Activated T-helper 2 cell treated with anti-CD3 and anti-CD28 coated beads, Interferon-gamma antibody, Interleukin-2, Interleukin-4, amounts not matched to agents 10 μg/mL and 5 μg/mL and 100 μg/mL, durations not matched to agents 14 hours and 24 hours and 36 hours (primary cell): ENCODE data around the gene NUDT16. TPM values are rescaled to one million over a fixed set of nuclear protein-coding genes. Genes with fewer than 3 reads are reported as not detected.
A peak's percentile ranks its signal among the peaks of the same experiment; 100 is the strongest.
"Not testable (repeated sequence)": the region's sequence is repeated elsewhere in the genome, so short reads cannot be mapped to it uniquely, and the experiment has no call there.

Experiments used
- DNase-seq: peaks from one replicate; pipeline ENCODE4 v3.0.0; 2021; ENCODE audit warnings: low spot score
- H3K27ac Mint-ChIP-seq: one replicate; pipeline ENCODE4 v1.8.0; 2021; ENCODE audit warnings: mixed read lengths
- H3K27me3 Mint-ChIP-seq: one replicate; pipeline ENCODE4 v1.8.0; 2021; ENCODE audit warnings: low read depth, mixed read lengths
- H3K36me3 Mint-ChIP-seq: one replicate; pipeline ENCODE4 v1.8.0; 2021; ENCODE audit warnings: low read depth, mixed read lengths
- H3K4me1 Mint-ChIP-seq: one replicate; pipeline ENCODE4 v1.8.0; 2021; ENCODE audit warnings: low read depth, mixed read lengths
- H3K4me3 Mint-ChIP-seq: one replicate; pipeline ENCODE4 v1.8.0; 2021; ENCODE audit warnings: low read depth, mild to moderate bottlenecking, moderate library complexity, mixed read lengths
- H3K9me3 Mint-ChIP-seq: one replicate; pipeline ENCODE4 v1.8.0; 2021; ENCODE audit warnings: mixed read lengths
- intact Hi-C: fragments of 100-400 bp; cut with micrococcal nuclease; formaldehyde crosslinking; loops from one replicate; pipeline ENCODE4 v1.15.1; 2023
- total RNA-seq: library from RNA; stranded (reverse); gene quantifications from 2 replicates; pipeline ENCODE4 v1.2.3, GENCODE V29; 2022

Gene NUDT16
- total RNA-seq, 1 donor from 2014 or later: 10.2 TPM

- H3K9me3 Mint-ChIP-seq, DNase-seq, H3K36me3 Mint-ChIP-seq, H3K27ac Mint-ChIP-seq: not testable (repeated sequence)
- Mint-ChIP-seq H3K4me1 (peaks cover 15% of the 10 kb centered on the region), H3K27me3 (peaks cover 20% of the 10 kb centered on the region), H3K4me3 (peak overlapping the region; percentile 0)
- intact Hi-C loops: loop anchor here (1.0 kb wide), 2 partner anchors 20 to 25 kb away; partner anchors contain the start of gene NUDT16
These were observed 20.5 kb upstream of the NUDT16 start for GRCh38 chr3:131361066-131361463.

GRCh38 chr3:131361464-131362421 lies 19.8 kb upstream of the NUDT16 start:
- Mint-ChIP-seq H3K27ac (no peak overlapping the region), H3K4me3 (peak overlapping the region; percentile 70), H3K27me3 (peaks cover 20% of the 10 kb centered on the region), H3K4me1 (peaks cover 15% of the 10 kb centered on the region), H3K36me3 (no peaks in the 10 kb centered on the region), H3K9me3 (no peaks in the 10 kb centered on the region)
- intact Hi-C loops: loop anchor here (1.0 kb wide), 2 partner anchors 20 to 25 kb away; partner anchors contain the start of gene NUDT16
- DNase-seq: no peak

- Mint-ChIP-seq H3K4me1 (peaks cover 15% of the 10 kb centered on the region), H3K9me3 (no peaks in the 10 kb centered on the region), H3K36me3 (no peaks in the 10 kb centered on the region), H3K4me3 (no peak overlapping the region), H3K27me3 (peaks cover 20% of the 10 kb centered on the region), H3K27ac (no peak overlapping the region)
- no peak for DNase-seq
- intact Hi-C loops: no loop called here
These were observed 18.3 kb upstream of the NUDT16 start for GRCh38 chr3:131363275-131363674.

GRCh38 chr3:131370935-131371687 lies 10.5 kb upstream of the NUDT16 start:
- intact Hi-C loops: no loop called here

GRCh38 chr3:131371688-131372066 lies 9.9 kb upstream of the NUDT16 start:
- Mint-ChIP-seq H3K27ac (no peak overlapping the region), H3K4me1 (peaks cover 7% of the 10 kb centered on the region), H3K4me3 (no peak overlapping the region), H3K36me3 (peaks cover 3% of the 10 kb centered on the region), H3K9me3 (no peaks in the 10 kb centered on the region), H3K27me3 (no peaks in the 10 kb centered on the region)
- no peak for DNase-seq
- intact Hi-C loops: no loop called here

More at GRCh38 chr3:131370935-131371687, 10.5 kb upstream of the NUDT16 start:
- Mint-ChIP-seq H3K36me3 (peaks cover 3% of the 10 kb centered on the region), H3K9me3 (no peaks in the 10 kb centered on the region), H3K4me3 (no peak overlapping the region), H3K4me1 (peaks cover 7% of the 10 kb centered on the region), H3K27ac (no peak overlapping the region), H3K27me3 (no peaks in the 10 kb centered on the region)
- DNase-seq: no peak

GRCh38 chr3:131374741-131375140 lies 6.8 kb upstream of the NUDT16 start:
- H3K27ac Mint-ChIP-seq: no peak overlapping the region
- H3K4me1 Mint-ChIP-seq: peaks cover 9% of the 10 kb centered on the region
- H3K4me3 Mint-ChIP-seq: no peak overlapping the region
- peaks cover 3% of the 10 kb centered on the region for H3K36me3 Mint-ChIP-seq
- no peak for DNase-seq
- H3K9me3 Mint-ChIP-seq: no peaks in the 10 kb centered on the region
- intact Hi-C loops: no loop called here
- no peaks in the 10 kb centered on the region for H3K27me3 Mint-ChIP-seq

- not testable (repeated sequence) for H3K27me3 Mint-ChIP-seq, H3K9me3 Mint-ChIP-seq, DNase-seq
- Mint-ChIP-seq H3K36me3 (peaks cover 28% of the 10 kb centered on the region), H3K4me1 (peaks cover 34% of the 10 kb centered on the region), H3K4me3 (peak overlapping the region; percentile 96), H3K27ac (peak overlapping the region; percentile 94)
- intact Hi-C loops: loop anchor here (1.0 to 10.0 kb wide), 6 partner anchors 20 to 1269 kb away; partner anchors contain the start of genes ATP2C1, MRPL3 and PIK3R4
These were observed 641 bp upstream of the NUDT16 start for GRCh38 chr3:131380821-131381444.

- Mint-ChIP-seq H3K27ac (peak overlapping the region; percentile 58), H3K4me3 (peak overlapping the region; percentile 6), H3K36me3 (peaks cover 30% of the 10 kb centered on the region), H3K4me1 (peaks cover 47% of the 10 kb centered on the region), H3K27me3 (no peaks in the 10 kb centered on the region), H3K9me3 (no peaks in the 10 kb centered on the region)
- no peak for DNase-seq
- intact Hi-C loops: loop anchor here (1.0 to 10.0 kb wide), 5 partner anchors 25 to 492 kb away; partner anchors contain the start of genes ASTE1, ATP2C1 and NEK11
These were observed 5.0 kb downstream of the NUDT16 start for GRCh38 chr3:131386429-131387165.

- intact Hi-C loops: loop anchor here (5.0 to 10.0 kb wide), 3 partner anchors 213 to 493 kb away; partner anchors contain the start of genes ASTE1, ATP2C1 and NEK11
- Mint-ChIP-seq H3K27ac (no peak overlapping the region), H3K36me3 (peaks cover 26% of the 10 kb centered on the region), H3K4me1 (peaks cover 39% of the 10 kb centered on the region), H3K4me3 (no peak overlapping the region), H3K9me3 (no peaks in the 10 kb centered on the region), H3K27me3 (no peaks in the 10 kb centered on the region)
- no peak for DNase-seq
These were observed 6.4 kb downstream of the NUDT16 start for GRCh38 chr3:131387796-131388489.

GRCh38 chr3:131388490-131388799 lies 6.9 kb downstream of the NUDT16 start:
- Mint-ChIP-seq H3K27me3 (no peaks in the 10 kb centered on the region), H3K36me3 (peaks cover 26% of the 10 kb centered on the region), H3K4me3 (no peak overlapping the region), H3K9me3 (no peaks in the 10 kb centered on the region), H3K4me1 (peaks cover 39% of the 10 kb centered on the region), H3K27ac (no peak overlapping the region)
- intact Hi-C loops: loop anchor here (5.0 to 10.0 kb wide), 3 partner anchors 214 to 494 kb away; partner anchors contain the start of genes ASTE1, ATP2C1 and NEK11
- no peak for DNase-seq

GRCh38 chr3:131390331-131390730 lies 8.8 kb downstream of the NUDT16 start:
- H3K4me3 Mint-ChIP-seq: no peak overlapping the region
- peaks cover 9% of the 10 kb centered on the region for H3K36me3 Mint-ChIP-seq
- no peak for DNase-seq
- peaks cover 25% of the 10 kb centered on the region for H3K4me1 Mint-ChIP-seq
- intact Hi-C loops: no loop called here
- no peaks in the 10 kb centered on the region for H3K27me3 Mint-ChIP-seq
- no peak overlapping the region for H3K27ac Mint-ChIP-seq
- no peaks in the 10 kb centered on the region for H3K9me3 Mint-ChIP-seq
